GDM1 (cell line): Measurements from ENCODE around the gene LPAR5.

Experiments used
- DNase-seq: peaks from one replicate; lab custom pipeline; 2025; lab: John Stamatoyannopoulos, UW

The LPAR5 gene

DNA sequence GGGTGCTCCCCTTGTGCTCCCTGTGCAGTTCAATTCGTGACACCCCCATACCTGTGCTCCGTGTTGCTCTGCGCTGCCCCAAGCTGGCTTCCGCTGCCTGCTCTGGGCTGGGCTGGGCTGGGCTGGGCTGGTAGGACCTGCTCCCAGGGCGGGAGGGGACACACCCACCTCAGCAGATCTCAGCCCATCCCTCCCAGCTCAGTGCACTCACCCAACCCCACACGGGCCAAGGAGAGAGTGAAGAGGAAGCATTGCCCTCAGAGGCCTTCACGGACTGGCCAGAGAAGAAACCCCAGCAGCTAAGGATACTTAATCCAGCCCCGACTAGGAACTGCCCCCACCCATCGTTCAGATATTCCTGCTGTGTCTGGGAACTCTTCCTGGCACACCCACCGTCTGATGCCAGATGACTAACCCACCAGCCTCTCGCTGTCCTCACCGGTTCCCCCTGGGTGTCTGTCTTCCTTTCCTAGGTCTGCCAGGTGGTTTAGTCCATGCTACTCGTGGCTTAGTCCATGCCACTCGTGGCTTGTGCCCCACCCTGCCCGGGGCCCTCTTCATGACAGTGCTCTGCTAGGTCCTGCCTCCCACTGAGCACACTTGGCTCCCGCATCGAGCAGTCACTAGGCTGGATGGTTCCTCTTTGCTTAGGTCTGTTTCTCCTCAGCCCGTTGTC lies at the start of gene LPAR5:
TSS of gene LPAR5 (minus strand) at position 104 of the 676 bp plus-strand sequence. CDS start 14,711 bp downstream, outside the sequence.
- peak; percentile 28 for DNase-seq

DNA sequence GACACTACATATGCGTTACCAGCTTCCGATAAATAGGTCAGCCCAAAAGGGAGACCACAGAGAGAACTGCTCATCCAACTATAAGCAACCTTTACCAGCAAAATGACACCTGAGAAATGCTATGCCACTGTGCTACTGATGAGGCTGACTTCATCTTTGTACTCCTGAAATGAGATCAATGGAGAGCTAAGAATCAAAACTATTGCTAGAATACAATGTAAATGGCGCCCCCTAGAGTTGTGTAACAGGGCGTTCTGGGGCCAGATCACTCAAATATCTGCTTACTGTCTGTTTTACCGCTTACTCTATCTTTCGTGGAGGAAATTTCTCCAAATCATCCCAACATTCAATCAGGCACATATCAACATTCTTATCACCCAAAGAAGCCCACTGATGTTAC lies 48.9 kb upstream of the LPAR5 start:
- no peak for DNase-seq

DNA sequence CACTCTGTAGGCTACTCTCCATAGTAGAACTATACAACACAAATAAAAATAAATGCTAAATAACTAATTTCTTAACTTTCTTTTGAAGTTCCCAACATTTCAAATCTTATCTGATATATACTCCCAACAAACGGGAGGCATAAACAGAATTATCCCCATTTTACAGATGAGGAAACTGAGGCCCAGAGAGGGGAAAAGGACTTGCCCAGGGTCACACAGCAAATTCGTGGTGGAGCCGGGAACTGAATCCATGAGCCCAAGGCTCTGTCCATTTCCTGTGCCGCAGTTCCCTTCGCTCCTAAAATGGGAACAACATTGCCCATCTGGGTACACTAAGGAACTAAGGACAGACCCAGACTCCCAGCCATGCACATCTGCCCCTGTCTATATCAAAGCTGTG lies 41.2 kb upstream of the LPAR5 start:
- DNase-seq: no peak

DNA sequence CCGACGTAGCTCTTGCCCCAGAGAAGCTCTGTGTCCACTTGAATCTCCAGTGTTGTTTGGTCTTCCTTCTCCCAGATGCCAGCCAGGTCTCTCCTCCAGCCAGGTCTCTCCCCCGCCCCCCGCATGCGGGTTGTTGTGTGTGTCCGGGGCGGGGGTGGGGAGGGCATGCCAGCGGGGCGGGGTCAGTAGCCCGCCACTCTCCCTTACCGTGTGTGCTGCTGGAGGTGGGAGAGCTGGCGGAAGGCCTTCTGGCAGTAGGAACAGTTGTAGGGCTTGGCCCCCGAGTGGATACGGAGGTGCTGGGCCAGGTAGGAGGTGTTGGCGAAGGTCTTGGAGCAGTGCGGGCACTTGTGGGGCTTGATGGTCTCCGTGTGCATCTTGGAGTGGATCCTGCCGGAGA lies 36.4 kb upstream of the LPAR5 start:
- DNase-seq: no peak

DNA sequence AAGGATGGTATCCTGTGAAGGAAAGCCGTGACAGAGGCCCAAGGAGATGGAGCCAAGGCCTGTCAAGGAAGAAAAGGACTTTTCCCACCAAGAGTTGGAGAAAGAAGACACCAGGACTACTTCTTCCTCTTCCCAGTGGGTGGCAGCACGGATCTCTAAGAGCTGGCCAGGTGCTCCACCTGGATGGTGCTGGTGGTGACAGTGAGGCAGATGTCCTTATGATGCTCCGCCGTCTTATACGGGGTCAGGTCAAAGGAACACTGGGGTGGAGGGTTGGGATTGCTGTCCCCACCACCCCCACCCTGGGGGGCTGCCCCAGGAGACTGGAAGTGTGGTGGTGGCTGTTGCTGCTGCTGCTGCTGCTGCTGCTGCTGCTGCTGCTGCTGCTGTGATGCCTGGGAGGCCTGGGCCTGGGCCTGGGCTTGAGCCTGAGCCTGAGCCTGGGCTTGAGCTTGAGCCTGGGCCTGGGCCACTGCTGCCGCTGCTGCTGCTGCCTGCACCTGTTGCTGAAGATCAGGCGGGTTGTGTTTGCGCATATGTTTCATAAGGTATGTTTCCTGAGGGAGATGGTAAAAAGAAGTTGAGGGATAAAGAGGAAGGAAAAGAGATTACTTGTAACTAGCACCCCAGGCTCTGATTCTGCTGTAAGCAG lies 31.9 kb upstream of the LPAR5 start:
- no peak for DNase-seq

DNA sequence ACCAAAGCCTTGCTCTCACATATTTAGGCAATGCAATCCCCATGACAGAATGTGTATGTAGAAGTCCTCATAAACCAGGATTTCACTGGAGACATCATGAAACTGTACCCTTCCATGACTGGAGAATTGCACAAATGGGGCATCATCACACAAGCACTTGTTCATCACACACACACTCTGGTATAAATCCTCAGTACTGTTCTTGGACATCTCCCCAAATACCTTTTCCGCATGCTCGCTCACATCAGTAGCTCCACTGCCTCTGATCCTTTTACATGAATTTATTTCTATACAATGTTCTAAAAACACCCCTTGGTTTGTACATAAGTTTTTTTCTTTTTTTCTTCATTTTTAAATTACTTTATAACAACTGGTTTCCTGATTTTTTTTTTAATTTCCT lies 30.5 kb upstream of the LPAR5 start:
- DNase-seq: no peak

DNA sequence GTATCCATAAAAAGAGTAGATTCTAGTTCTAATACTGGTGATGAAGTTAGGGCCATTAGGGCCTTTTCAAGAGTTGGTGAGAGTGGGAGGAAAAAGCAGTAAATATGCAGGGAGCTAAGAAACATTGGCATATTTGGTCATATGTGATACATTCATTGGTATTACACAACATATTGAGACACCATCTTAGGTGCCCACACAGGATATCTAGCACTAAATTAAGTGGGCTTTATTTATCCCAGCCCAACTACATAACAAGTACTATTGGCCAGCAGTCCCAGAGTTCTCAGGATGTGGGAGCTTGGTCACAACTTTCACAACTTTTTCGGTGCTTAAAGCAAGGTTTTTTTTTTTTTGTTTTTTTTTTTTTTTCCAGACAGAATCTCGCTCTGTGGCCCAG lies 29.1 kb upstream of the LPAR5 start:
- no peak for DNase-seq

DNA sequence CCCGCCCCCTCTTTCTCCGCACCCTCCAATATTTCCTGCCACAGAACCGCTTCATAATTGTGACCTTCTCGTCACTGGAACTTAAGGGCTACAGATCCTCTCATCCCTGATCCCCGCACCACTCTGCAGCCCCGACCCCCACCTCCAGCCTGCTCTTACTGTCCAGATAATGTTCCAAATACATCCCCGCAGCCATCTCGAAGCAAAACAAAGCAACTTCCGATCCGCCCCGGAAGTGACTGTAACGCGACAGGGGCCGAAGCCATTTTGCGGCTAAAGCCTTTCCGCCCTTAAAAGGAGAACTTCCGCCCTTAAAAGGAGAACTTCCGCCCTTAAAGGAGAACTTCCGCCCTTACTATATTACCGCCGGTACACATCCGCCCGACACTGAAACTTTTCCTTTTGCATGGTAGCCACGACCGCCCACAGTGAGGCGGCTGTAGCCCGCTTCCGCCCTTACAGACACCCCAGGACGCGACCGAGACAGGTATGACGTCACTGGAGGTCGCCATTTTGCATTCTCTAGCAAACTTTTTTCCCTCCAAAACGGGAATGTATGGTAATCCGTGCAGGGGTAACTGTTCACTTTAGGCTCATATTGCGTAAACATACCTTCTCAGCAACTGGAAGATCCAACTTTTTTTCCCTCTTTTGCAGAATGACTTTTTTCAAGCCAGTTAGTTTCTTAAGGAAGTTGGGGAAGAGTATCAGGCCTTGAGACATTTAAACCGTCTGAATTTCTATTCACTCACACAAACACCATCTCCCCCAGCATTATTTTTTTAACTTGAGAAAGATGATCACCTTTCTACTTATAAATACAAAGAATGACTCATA lies 27.4 kb upstream of the LPAR5 start, which contains the start of gene ING4:
TSS of gene ING4 (minus strand) at position 214 of the 837 bp plus-strand sequence. CDS start at position 196, 18 bp downstream.
- peak; percentile 99 for DNase-seq

DNA sequence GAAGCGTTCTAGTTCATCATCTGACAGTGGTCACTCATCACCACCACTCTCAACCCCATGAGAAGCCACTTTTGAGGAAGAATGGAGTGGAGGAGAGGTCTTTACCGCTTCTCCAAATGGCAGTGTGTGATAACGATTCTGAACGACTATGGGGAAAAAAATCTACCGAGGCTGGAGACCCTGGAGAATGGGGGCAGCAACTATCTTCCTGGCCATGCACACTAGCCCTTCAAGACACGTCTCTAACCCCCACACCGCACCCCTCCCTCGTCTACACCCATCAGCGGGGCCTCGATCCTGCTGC lies 26.8 kb upstream of the LPAR5 start:
- DNase-seq: no peak

DNA sequence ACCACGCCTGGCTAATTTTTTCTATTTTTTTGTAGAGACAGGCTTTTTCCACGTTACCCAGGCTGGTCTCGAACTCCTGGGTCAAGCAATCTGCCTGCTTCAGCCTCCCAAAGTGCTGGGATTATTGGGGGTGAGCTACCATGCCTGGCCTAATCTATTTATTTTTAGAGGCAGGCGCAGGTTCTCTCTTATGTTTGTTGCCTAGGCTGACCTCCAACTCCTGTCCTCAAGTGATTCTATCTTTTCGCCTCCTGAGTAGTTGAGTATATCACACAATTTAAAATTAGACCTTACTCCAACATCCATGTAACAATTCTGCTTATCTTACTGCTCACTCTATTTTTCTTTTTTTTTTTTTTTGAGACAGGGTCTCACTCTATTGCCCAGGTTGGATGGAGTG lies 18.2 kb upstream of the LPAR5 start:
- no peak for DNase-seq

DNA sequence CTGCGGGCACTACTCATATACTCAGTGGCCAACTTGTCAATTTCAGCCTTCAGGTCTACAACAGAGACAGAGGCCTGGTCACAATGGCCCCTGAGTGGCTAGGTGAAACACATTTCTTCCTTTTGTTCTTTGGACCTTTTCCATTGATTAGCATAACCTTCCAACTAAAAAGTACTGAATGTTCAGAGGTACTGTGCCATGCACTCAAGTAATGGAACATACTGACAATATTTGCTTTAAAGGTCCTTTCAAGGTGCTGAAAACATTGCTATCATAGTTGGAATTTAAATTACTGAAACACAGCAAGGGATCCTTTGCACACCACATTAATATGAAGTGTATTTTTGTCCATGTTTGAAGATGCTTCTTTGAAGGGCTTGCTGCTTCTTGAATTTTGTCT lies 17.6 kb upstream of the LPAR5 start:
- no peak for DNase-seq

DNA sequence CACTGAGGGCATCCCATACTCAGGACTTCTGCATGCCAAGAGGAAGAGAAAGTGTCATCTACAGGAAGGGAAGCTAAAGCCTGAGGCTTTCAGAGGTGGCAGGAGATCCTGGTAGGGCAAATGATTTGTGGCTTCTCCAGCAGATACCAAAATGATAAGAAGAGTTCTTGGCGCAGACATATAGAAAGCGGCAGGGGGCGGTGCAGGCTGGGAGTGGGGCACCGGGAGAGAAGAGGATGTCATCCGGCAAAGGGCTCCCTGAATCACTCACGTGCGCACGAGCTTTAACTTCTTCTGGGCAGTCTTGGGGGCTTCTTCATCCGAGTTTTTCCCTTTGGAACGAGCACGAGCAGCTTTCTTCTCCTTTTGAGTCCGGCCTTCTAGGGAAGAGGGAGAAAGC lies 16.6 kb upstream of the LPAR5 start:
- no peak for DNase-seq

DNA sequence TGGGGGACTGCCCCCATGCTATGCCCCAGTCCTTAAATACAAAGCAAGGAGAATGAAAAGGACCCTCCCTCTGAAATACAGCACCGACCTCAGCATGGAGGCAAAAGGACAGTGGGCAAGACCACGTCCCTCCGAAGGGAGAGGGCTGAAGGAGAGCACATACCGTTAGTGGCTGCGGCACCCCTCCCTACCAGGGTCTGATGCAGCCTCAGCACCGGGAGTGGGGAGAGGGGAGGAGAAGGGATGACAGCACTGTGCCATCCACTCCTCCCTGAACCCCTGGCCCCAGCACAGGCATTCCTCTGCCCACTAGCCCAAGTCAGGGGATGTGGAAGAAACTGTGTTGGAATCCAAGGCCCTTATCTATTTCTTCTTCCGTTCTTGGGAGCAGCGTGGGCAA lies 15.1 kb upstream of the LPAR5 start:
- DNase-seq: no peak

DNA sequence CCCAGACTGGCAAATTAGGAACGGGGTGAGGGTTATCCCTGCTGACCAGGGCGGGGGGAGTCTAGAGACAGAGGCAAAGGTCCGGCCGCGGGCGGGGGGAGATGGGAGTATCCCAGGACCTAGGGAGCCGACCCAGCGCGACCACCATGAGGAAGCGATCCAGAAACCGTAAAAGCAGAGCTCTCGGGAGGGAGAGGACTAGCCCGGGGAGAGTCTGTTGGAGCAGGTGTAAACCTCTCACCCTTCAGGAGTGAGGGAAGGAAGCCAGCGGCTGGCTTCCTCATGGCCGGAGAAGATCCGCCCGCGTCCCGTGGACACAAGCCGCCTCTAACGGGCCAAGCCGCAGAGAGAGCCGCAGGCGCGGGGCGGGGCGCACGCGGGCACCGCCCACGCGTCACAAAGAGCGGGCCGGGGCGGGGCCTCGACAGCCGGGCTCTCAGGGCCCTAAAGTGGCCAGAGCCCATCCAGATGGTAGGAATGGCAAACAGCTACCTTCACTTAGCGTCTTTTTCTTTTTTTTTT lies 11.4 kb upstream of the LPAR5 start, which contains the start of gene ACRBP:
TSS of gene ACRBP (minus strand) at position 350 of the 522 bp plus-strand sequence. CDS start at position 284, 66 bp downstream.
- no peak for DNase-seq

DNA sequence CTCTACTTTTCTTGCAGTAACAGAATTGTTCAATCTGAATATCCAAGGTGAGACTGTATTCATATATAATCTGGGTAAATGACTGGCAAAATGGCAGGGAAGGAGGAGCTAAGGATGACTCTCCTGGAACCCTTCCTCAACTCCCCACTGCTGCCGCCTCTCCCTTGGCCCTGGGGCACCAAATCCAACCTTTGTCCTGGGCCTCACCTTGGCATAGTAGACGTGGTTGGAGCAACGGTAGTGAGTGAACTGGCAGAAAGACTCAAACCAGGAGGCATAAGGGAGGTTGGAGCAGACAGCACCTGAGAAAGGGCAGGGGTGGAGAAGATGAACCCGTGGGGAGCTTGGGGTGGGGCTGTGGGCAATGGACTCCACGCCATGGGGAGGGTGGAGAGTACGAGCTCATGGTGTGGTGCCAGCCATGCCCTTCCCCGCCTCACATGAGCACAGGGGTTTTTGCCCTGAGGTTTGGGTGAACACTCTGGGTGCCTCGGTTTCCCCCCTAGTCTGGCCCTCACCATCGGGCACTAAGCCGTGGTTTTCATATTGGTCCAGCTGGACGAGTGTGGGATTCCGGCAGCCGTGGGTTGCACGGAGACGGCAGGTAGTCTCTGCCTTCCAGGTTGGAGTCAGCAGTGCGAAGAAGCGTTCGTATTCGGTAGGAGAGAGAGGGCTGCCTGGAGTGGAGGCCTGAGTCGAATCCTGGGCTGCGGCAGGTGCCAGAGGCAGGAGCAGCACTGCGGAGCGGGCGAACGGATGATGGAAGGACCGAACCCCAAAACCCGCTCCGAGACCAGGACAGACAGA lies 10.7 kb upstream of the LPAR5 start:
- no peak for DNase-seq

DNA sequence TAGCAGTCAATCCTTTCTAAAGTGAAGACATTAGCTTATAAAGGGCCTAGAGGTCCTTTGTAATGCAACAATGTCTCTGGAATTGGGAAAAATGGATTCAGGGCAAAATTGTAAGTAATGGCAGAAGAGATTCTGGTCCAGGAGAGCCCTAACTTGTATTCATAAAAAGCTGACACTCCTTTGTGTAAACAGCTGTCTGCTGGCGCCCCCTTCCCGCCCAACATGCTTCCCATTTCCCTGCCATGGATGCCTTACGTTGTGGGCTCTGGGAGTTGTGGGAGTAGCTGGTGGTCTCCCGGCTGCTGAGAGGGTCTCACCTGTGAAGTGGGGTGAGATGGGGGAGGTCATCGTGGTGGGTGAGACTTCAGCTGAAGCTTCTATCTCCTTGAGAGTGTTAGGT lies 9.1 kb upstream of the LPAR5 start:
- DNase-seq: no peak

DNA sequence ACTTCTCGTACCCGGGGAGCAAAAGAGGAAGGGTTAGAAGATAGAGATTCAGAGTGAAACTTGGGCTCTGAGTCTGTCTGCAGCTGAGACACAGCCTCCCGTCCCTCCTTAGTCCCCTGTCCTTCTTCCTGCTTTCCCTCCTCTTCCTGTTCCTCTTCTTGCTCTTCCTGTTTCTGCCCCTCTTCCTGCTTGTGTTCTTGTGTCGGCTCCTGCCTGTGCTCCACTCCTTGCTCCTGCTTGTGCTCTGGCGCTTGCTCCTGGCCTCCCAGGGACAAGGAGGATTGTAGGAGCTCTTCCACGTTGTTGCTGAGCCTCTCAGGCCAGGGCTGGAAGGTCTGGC lies 8.5 kb upstream of the LPAR5 start:
- peak; percentile 74 for DNase-seq

DNA sequence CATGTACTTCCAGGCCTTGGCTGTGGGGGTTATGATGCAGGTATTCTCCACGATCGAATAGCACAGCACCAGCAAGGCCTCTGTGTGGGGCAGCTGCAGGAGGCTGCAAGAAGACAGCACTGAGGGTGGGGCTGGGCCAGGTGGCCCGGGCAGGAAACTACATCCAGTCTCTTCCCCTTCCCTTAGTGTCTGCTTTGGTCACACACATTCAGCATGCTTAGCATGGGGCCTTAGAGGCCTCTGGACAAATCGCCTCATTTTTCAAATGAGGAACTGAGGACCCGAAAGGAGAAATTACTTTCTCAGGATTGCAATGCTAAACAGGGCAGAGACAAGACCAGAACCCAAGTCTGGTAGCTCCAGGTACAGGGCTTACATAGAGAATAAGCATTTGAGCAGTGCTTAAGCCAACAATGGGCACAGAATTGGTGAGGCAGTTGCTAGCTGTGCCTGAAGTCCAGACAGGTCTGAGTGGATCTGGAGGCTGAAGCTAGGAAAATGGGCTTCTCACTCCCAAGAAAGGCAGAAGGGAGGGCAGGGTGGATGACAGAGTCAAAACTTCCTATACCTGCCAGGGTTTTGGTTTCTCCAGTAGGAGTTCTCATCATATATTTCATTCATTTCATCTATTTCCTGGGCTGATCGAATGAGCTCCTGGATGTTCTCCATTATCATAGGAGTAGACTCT lies 8.0 kb upstream of the LPAR5 start:
- no peak for DNase-seq

DNA sequence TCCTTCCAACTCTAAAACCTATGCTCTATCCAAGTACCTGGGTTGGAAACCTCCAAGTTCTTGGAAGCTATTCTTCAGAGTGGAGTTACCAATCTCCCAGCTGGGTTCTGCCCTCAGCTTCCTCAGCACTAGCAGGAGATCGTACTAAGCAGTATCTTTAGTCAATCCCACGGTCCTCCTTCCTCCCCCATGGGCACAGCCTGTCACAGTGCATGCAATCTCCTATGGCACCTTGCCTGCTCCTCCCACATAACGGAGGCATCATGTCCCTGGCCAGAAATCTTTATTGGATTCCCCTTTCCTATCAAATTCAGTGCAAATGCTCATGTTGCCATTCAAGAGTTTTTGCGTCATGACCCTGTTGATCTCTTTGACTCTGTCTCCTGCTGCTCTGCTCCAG lies 5.4 kb upstream of the LPAR5 start:
- no peak for DNase-seq

DNA sequence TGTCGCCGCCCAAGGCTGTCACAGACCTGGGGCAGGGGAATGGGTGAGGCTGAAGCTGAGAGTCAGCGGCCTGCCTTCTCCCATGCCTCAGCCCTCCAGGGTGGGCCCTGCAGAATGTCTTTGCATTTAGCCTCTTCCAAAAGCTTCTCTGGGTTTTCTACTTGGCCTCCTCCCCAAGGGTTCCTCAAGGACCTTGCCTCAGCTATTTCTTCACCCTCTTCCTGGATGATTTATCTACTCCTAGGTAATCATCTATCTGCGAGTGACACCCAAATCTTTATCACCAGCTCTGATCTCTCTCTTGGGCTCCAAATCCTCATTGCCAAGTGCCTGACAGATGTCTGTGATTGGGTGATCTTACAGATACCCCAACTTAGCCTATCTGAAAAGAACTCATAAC lies 4.7 kb upstream of the LPAR5 start:
- no peak for DNase-seq

DNA sequence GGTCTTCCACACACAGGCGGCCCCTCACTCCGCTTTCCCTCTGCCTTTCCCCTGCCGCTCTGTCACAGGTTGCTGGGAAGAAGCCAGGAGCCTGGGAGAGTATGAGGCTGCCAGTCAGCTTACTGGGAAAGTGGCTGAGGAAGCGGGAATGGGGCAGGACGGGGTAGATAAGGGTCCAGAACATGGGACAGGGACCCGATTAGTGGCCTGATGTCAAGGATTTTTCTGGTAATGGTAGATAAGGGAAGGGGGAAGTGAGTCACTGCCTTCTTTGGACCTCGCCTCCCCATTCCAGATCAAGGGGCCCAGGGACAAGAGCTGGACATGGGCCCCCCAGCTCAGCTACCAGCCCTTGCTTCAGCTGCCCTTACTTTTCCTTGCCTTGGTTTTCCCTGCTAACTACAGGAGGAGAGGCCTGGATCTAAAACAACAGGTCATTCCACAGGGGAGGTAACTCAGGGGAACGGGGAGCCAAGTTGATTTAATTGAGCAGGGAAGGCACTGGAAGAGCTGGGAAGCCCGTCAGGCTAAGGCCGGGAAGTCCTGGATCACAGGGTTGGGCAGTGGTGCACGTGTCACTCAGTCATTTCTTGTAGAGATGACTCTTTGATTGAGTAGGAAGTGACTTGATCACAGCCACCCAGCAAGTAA lies 3.5 kb upstream of the LPAR5 start:
- peak; percentile 26 for DNase-seq
